Panc1 (cell line): ENCODE data around the gene NOL4L. TPM values are rescaled to one million over a fixed set of nuclear protein-coding genes. Genes with fewer than 3 reads are reported as not detected.

Source experiments
- ATAC-seq: fragments of 200-7000 bp; cut with Tn5 transposase; 2 replicates; pipeline ENCODE4 v1.9.1; 2020; ENCODE audit warnings: mild to moderate bottlenecking, moderate library complexity
- BruUV-seq: library from RNA; stranded (reverse); fragments of 400-500 nt; replicated peaks from 2 replicates; lab custom pipeline; 2021; lab: Mats Ljungman, UMichigan
- CTCF ChIA-PET: fragments of 300-600 bp; sonication (Branson Sonifier 250); formaldehyde crosslinking; loops from one replicate; lab custom pipeline; 2022; ENCODE audit warnings: antibody characterized with exemption; lab: Charles Lee
- POLR2A ChIA-PET: fragments of 300-600 bp; sonication (Branson Sonifier 250); formaldehyde crosslinking; loops from one replicate; lab custom pipeline; 2022; ENCODE audit warnings: antibody characterized with exemption; lab: Charles Lee
- DNase-seq: peaks from one replicate; pipeline ENCODE4 v3.0.0-alpha.2; 2010; ENCODE audit warnings: low read depth, low spot score
- H3K27ac ChIP-seq: 2 replicates; pipeline ENCODE4 v1.5.1; 2011; ENCODE audit warnings: mild to moderate bottlenecking, low read length, inconsistent platforms
- H3K27me3 ChIP-seq: fragments of 200-500 bp; sonication (Bioruptor generic); 2 replicates; pipeline ENCODE4 v1.6.0; 2014; ENCODE audit warnings: low read length, inconsistent platforms; ENCODE audit not compliant: control insufficient read depth, insufficient read depth
- H3K36me3 ChIP-seq: fragments of 200-500 bp; sonication (Bioruptor generic); 2 replicates; pipeline ENCODE4 v1.5.1; 2014; ENCODE audit warnings: inconsistent platforms, mild to moderate bottlenecking, low read length, moderate library complexity; ENCODE audit not compliant: control insufficient read depth, insufficient read depth
- H3K4me1 ChIP-seq: 2 replicates; pipeline ENCODE4 v1.5.1; 2011; ENCODE audit warnings: inconsistent platforms, mild to moderate bottlenecking, low read length, moderate library complexity; ENCODE audit not compliant: control insufficient read depth, insufficient read depth
- H3K4me3 ChIP-seq, 2 experiments: 2 replicates each; pipeline ENCODE4 v1.5.1; 2011 to 2012; ENCODE audit warnings: low read depth in 2 of 2, low read length in 2 of 2, mild to moderate bottlenecking in 2 of 2, inconsistent platforms in 1 of 2, moderate library complexity in 1 of 2
- H3K9me3 ChIP-seq: fragments of 200-500 bp; sonication (Bioruptor generic); 2 replicates; pipeline ENCODE4 v1.5.1; 2014; ENCODE audit warnings: low read depth, mild to moderate bottlenecking, inconsistent platforms, low read length, moderate library complexity; ENCODE audit not compliant: control insufficient read depth, insufficient read depth
- CTCF ChIP-seq: fragments of 450-650 bp; IDR thresholded peaks from 2 replicates; pipeline ENCODE4 v1.5.1; 2017; ENCODE audit warnings: mild to moderate bottlenecking
- POLR2AphosphoS5 ChIP-seq: IDR thresholded peaks from 2 replicates; pipeline ENCODE4 v1.6.1; 2012; ENCODE audit warnings: mild to moderate bottlenecking, low read depth, low read length, moderate library complexity
- REST ChIP-seq, 2 experiments: IDR thresholded peaks; 2 replicates each; pipeline ENCODE4 v1.6.1; 2011 to 2012; ENCODE audit warnings: low read depth in 2 of 2, control low read depth in 1 of 2, low read length in 1 of 2, mild to moderate bottlenecking in 1 of 2, moderate library complexity in 1 of 2; ENCODE audit not compliant: insufficient read depth in 1 of 2
- SIN3A ChIP-seq: IDR thresholded peaks from 2 replicates; pipeline ENCODE4 v1.6.1; 2012; ENCODE audit warnings: low read depth, mild to moderate bottlenecking, low read length, moderate library complexity, borderline replicate concordance; ENCODE audit not compliant: insufficient read depth
- TCF7L2 ChIP-seq: IDR thresholded peaks from 2 replicates; pipeline ENCODE4 v1.6.1; 2011; ENCODE audit warnings: mild to moderate bottlenecking, low read depth, low read length, inconsistent platforms
- in situ Hi-C: cut with HindIII; loops from 2 replicates; pipeline ENCODE4 v1.10.0; 2016; ENCODE audit warnings: low sequenced_read_pairs, low pct_unique_long_range_greater_than_20kb
- intact Hi-C: fragments of 100-400 bp; cut with micrococcal nuclease; formaldehyde crosslinking; loops from one replicate; pipeline ENCODE4 v1.10.0; 2022; ENCODE audit not compliant: unreplicated experiment
- total RNA-seq: library from RNA; stranded (reverse); gene quantifications from one replicate; pipeline ENCODE4 v1.2.1, GENCODE V29; 2021; ENCODE audit not compliant: unreplicated experiment

Gene NOL4L
- total RNA-seq, 1 experiment from 2014 or later: 21.6 TPM

GRCh38 chr20:32455171-32455900, 129.8 kb downstream of the NOL4L start:
- no peak for ATAC-seq
- Histone ChIP-seq H3K27ac (no peak overlapping the region), H3K36me3 (no peaks in the 10 kb centered on the region), H3K9me3 (no peaks in the 10 kb centered on the region), H3K4me3 (no peak overlapping the region), H3K4me1 (peaks cover 13% of the 10 kb centered on the region), H3K27me3 (no peaks in the 10 kb centered on the region)
- ChIA-PET CTCF (interaction anchor here (0.7 kb wide), 1 partner anchor 11 kb away, joined by 3 read pairs; no protein-coding TSS in a partner anchor), POLR2A (interaction anchor here (0.7 kb wide), 1 partner anchor 54 kb away, joined by 3 read pairs; no protein-coding TSS in a partner anchor)
- BruUV-seq: no TSS peak
- intact Hi-C loops: no loop called here
- no peak for TF ChIP-seq CTCF
- TF ChIP-seq POLR2AphosphoS5: no peak
- TF ChIP-seq SIN3A: no peak
- no peak for TF ChIP-seq TCF7L2
- TF ChIP-seq REST (IDR thresholded peaks at IDR 0.05; ENCODE audit: insufficient read depth in 1 of 2, low read depth in 2 of 2, low read length in 1 of 2): no peak
- no peak for DNase-seq
- in situ Hi-C loops: no loop called here

GRCh38 chr20:32454164-32455145, 130.7 kb downstream of the NOL4L start:
- no peak overlapping the region for H3K4me3 ChIP-seq
- intact Hi-C loops (no loop called here), in situ Hi-C loops (no loop called here)
- no peaks in the 10 kb centered on the region for H3K27me3 ChIP-seq
- H3K4me1 ChIP-seq: peaks cover 13% of the 10 kb centered on the region
- CTCF ChIA-PET: interaction anchor here (0.7 kb wide), 1 partner anchor 10 kb away, joined by 3 read pairs; no protein-coding TSS in a partner anchor
- no peaks in the 10 kb centered on the region for H3K9me3 ChIP-seq
- POLR2A ChIA-PET: interaction anchor here (0.7 kb wide), 1 partner anchor 53 kb away, joined by 3 read pairs; no protein-coding TSS in a partner anchor
- DNase-seq: no peak
- no peak for TF ChIP-seq CTCF
- no peak for TF ChIP-seq POLR2AphosphoS5
- no peak for TF ChIP-seq TCF7L2
- no peak for TF ChIP-seq REST (IDR thresholded peaks at IDR 0.05; ENCODE audit: insufficient read depth in 1 of 2, low read depth in 2 of 2, low read length in 1 of 2)
- BruUV-seq: no TSS peak
- no peak overlapping the region for H3K27ac ChIP-seq
- no peaks in the 10 kb centered on the region for H3K36me3 ChIP-seq
- ATAC-seq: no peak
